HepG2 (cell line): ENCODE measurements around the gene JPH4. TPM values are rescaled to one million over a fixed set of nuclear protein-coding genes. Genes with fewer than 3 reads are reported as not detected.
A peak's percentile ranks its signal among the peaks of the same experiment; 100 is the strongest.

ENCODE experiments used
- ATRX ChIP-seq: sonication (generic); formaldehyde crosslinking; IDR thresholded peaks from 2 replicates; pipeline ENCODE4 v1.4.0; 2020; ENCODE audit warnings: missing genetic modification reagents, borderline replicate concordance
- CBX5 ChIP-seq: sonication (generic); formaldehyde crosslinking; IDR thresholded peaks from 2 replicates; pipeline ENCODE4 v1.4.0; 2020; ENCODE audit warnings: missing genetic modification reagents, borderline replicate concordance
- CCDC6 ChIP-seq: sonication (generic); formaldehyde crosslinking; IDR thresholded peaks from 2 replicates; pipeline ENCODE4 v1.8.1; 2022; ENCODE audit warnings: mild to moderate bottlenecking, missing genetic modification reagents, moderate library complexity
- DMAP1 ChIP-seq: IDR thresholded peaks from 2 replicates; pipeline ENCODE4 v1.6.1; 2016
- GRHL1 ChIP-seq: sonication (generic); formaldehyde crosslinking; conservative IDR thresholded peaks from 2 replicates; pipeline ENCODE4 v1.8.0; 2022; ENCODE audit warnings: missing genetic modification reagents
- IKZF4 ChIP-seq: sonication (generic); formaldehyde crosslinking; IDR thresholded peaks from 2 replicates; pipeline ENCODE4 v1.5.1; 2020; ENCODE audit warnings: borderline replicate concordance, mild to moderate bottlenecking, low read depth, missing genetic modification reagents; ENCODE audit errors: not compliant biosample characterization
- MTF2 ChIP-seq: sonication (generic); formaldehyde crosslinking; IDR thresholded peaks from 2 replicates; pipeline ENCODE4 v1.5.0; 2020; ENCODE audit warnings: missing genetic modification reagents, borderline replicate concordance
- MYC ChIP-seq: sonication (generic); formaldehyde crosslinking; IDR thresholded peaks from 2 replicates; pipeline ENCODE4 v1.9.0; 2021; ENCODE audit warnings: missing genetic modification reagents, borderline replicate concordance
- PAXIP1 ChIP-seq: sonication (generic); formaldehyde crosslinking; conservative IDR thresholded peaks from 2 replicates; pipeline ENCODE4 v1.4.0; 2020; ENCODE audit warnings: mild to moderate bottlenecking, missing genetic modification reagents, moderate library complexity
- SP5 ChIP-seq: IDR thresholded peaks from 2 replicates; pipeline ENCODE4 v1.6.1; 2016; ENCODE audit warnings: low read depth, borderline replicate concordance
- ZNF142 ChIP-seq: sonication (generic); formaldehyde crosslinking; IDR thresholded peaks from 2 replicates; pipeline ENCODE4 v1.4.0; 2020; ENCODE audit warnings: missing genetic modification reagents
- ZNF275 ChIP-seq: sonication (generic); formaldehyde crosslinking; IDR thresholded peaks from 2 replicates; pipeline ENCODE4 v1.8.0; 2022; ENCODE audit warnings: missing genetic modification reagents, mild to moderate bottlenecking, inconsistent platforms, borderline replicate concordance
- ZNF292 ChIP-seq: sonication (generic); formaldehyde crosslinking; IDR thresholded peaks from 2 replicates; pipeline ENCODE4 v1.8.1; 2022; ENCODE audit warnings: mild to moderate bottlenecking, low read depth, missing genetic modification reagents, borderline replicate concordance
- ZNF317 ChIP-seq: sonication (generic); formaldehyde crosslinking; IDR thresholded peaks from 2 replicates; pipeline ENCODE4 v1.5.0; 2020; ENCODE audit warnings: mild to moderate bottlenecking, missing genetic modification reagents
- ZNF33B ChIP-seq: sonication (generic); formaldehyde crosslinking; IDR thresholded peaks from 2 replicates; pipeline ENCODE4 v1.5.1; 2020; ENCODE audit warnings: mild to moderate bottlenecking, missing genetic modification reagents
- ZNF546 ChIP-seq: sonication (generic); formaldehyde crosslinking; conservative IDR thresholded peaks from 2 replicates; pipeline ENCODE4 v1.8.1; 2023; ENCODE audit warnings: mild to moderate bottlenecking, missing genetic modification reagents
- ZNF607 ChIP-seq: sonication (generic); formaldehyde crosslinking; IDR thresholded peaks from 2 replicates; pipeline ENCODE4 v1.5.1; 2020; ENCODE audit warnings: missing genetic modification reagents, mild to moderate bottlenecking, borderline replicate concordance
- ZNF652 ChIP-seq: IDR thresholded peaks from 2 replicates; pipeline ENCODE4 v1.6.1; 2016; ENCODE audit warnings: low read depth, borderline replicate concordance
- ZNF777 ChIP-seq: sonication (generic); formaldehyde crosslinking; IDR thresholded peaks from 2 replicates; pipeline ENCODE4 v1.4.0; 2020; ENCODE audit warnings: missing genetic modification reagents
- polyA plus RNA-seq, 8 experiments: library from polyadenylated mRNA; depleted of rRNA in 3 of 8; stranded (reverse) in 7 of 8; unstranded in 1 of 8; fragments of >200 nt; fragmentation: Illumina TruSeq in 4 of 8; extraction: Trizol in 4 of 8; gene quantifications; 2 replicates each; pipeline versions ENCODE4 v1.2.1 to v1.2.3, GENCODE V29; 2011 to 2016; ENCODE audit warnings: low read depth in 4 of 8, missing spikeins in 1 of 8, mixed read lengths in 1 of 8; ENCODE audit not compliant: insufficient read depth in 1 of 8
- total RNA-seq, 5 experiments: library from RNA; depleted of rRNA; stranded (reverse); fragments of >200 nt; fragmentation: Illumina TruSeq; extraction: Trizol; gene quantifications; 2 replicates each; pipeline ENCODE4 v1.2.3, GENCODE V29; 2016; ENCODE audit warnings: low read depth in 1 of 5

JPH4 gene
- total and polyA plus RNA-seq, 2 of the 13 experiments (the other 11 are each of a cell fraction or from before 2014, with no cell fraction given): 0.08 to 0.22 TPM

- no peak for TF ChIP-seq ZNF777
- TF ChIP-seq ZNF33B (CRISPR knock-in tag): no peak
- TF ChIP-seq CBX5 (CRISPR knock-in tag): no peak
- TF ChIP-seq CCDC6 (CRISPR knock-in tag): no peak
- no peak for TF ChIP-seq ZNF142 (CRISPR knock-in tag)
- no peak for TF ChIP-seq ZNF652 (CRISPR knock-in tag)
- no peak for TF ChIP-seq DMAP1 (CRISPR knock-in tag)
- TF ChIP-seq MTF2 (CRISPR knock-in tag): no peak; the same call in 1 of the 2 replicates
- TF ChIP-seq SP5 (CRISPR knock-in tag): no peak
- no peak for TF ChIP-seq GRHL1 (CRISPR knock-in tag)
- TF ChIP-seq ZNF292 (CRISPR knock-in tag): no peak
- no peak for TF ChIP-seq MYC (CRISPR knock-in tag)
- TF ChIP-seq IKZF4 (CRISPR knock-in tag): peak; percentile 27
- TF ChIP-seq ZNF607: no peak
- no peak for TF ChIP-seq PAXIP1 (CRISPR knock-in tag)
- no peak for TF ChIP-seq ATRX (CRISPR knock-in tag)
- TF ChIP-seq ZNF275 (CRISPR knock-in tag): no peak
- TF ChIP-seq ZNF546 (CRISPR knock-in tag): no peak
- no peak for TF ChIP-seq ZNF317
These were observed 6.1 kb downstream of the JPH4 start (continued) for GRCh38 chr14:23572524-23572828.
